Measurements from ENCODE around the gene CACNA1C.

Gene CACNA1C

GRCh38 chr12:2319136-2319535, 266.3 kb downstream of the CACNA1C start:
- H3K4me3 ChIP-seq (ENCODE audit: low read depth, low read length): no peak overlapping the region
- TF ChIP-seq CTCF (IDR thresholded peaks at IDR 0.05; ENCODE audit: low read depth, low read length): no peak

GRCh38 chr12:2319737-2320506, 267.1 kb downstream of the CACNA1C start:
- TF ChIP-seq CTCF (IDR thresholded peaks at IDR 0.05; ENCODE audit: low read depth, low read length): no peak

GRCh38 chr12:2320841-2321240, 268.1 kb downstream of the CACNA1C start:
- H3K4me3 ChIP-seq (ENCODE audit: low read depth, low read length): no peak overlapping the region
- TF ChIP-seq CTCF (IDR thresholded peaks at IDR 0.05; ENCODE audit: low read depth, low read length): no peak

More at GRCh38 chr12:2319737-2320506, 267.1 kb downstream of the CACNA1C start:
- H3K4me3 ChIP-seq (ENCODE audit: low read depth, low read length): no peak overlapping the region

DNA sequence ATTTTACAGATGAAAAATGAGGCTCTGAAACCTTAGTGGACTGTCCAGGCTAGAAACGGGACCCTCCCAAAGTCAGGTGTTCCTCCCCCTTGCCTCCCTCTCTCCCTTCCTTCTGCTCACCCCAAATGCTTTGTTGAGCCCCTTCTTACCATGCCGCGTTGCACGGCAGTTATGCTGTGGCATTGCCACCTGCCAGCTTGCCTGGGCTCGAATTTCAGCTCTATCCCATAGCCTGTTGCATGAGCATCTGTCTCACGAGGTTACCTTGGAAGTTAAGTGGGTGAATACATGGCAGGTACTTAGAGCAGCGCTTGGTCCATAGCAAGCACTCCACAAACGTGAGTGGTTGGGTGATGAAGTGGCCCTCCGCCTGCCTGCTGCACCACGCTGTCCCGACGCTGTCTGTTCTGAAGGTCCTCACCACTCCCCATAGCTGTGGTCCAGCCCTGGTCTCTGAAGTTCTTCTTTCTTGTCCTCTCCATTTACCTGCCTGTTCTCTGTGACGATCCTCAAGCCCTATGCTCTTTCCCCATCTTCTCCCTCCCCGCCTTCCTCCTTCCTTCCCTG, 269.9 kb downstream of the CACNA1C start:
- TF ChIP-seq CTCF (IDR thresholded peaks at IDR 0.05; ENCODE audit: low read depth, low read length): no peak

GRCh38 chr12:2323532-2324255, 270.9 kb downstream of the CACNA1C start:
- no peak for TF ChIP-seq CTCF (IDR thresholded peaks at IDR 0.05; ENCODE audit: low read depth, low read length)
- no peak overlapping the region for H3K4me3 ChIP-seq (ENCODE audit: low read depth, low read length)

More for the DNA sequence above, 269.9 kb downstream of the CACNA1C start:
- H3K4me3 ChIP-seq (ENCODE audit: low read depth, low read length): no peak overlapping the region

- H3K4me3 ChIP-seq (ENCODE audit: low read depth, low read length): no peak overlapping the region
- no peak for TF ChIP-seq CTCF (IDR thresholded peaks at IDR 0.05; ENCODE audit: low read depth, low read length)
Measured at GRCh38 chr12:2324387-2324786, 271.6 kb downstream of the CACNA1C start.

GRCh38 chr12:2325519-2325918, 272.7 kb downstream of the CACNA1C start:
- no peak for TF ChIP-seq CTCF (IDR thresholded peaks at IDR 0.05; ENCODE audit: low read depth, low read length)

More at GRCh38 chr12:2325519-2325918, 272.7 kb downstream of the CACNA1C start:
- H3K4me3 ChIP-seq (ENCODE audit: low read depth, low read length): no peak overlapping the region

Data from WI38 (cell line).